SKM-1 (cell line): ENCODE data around the gene CTIF.
"Not testable (repeated sequence)": the region's sequence is repeated elsewhere in the genome, so short reads cannot be mapped to it uniquely, and the experiment has no call there.

Experiments
- DNase-seq: peaks from one replicate; lab custom pipeline; 2025; ENCODE audit not compliant: unreplicated experiment; lab: John Stamatoyannopoulos, UW

Gene CTIF

DNA sequence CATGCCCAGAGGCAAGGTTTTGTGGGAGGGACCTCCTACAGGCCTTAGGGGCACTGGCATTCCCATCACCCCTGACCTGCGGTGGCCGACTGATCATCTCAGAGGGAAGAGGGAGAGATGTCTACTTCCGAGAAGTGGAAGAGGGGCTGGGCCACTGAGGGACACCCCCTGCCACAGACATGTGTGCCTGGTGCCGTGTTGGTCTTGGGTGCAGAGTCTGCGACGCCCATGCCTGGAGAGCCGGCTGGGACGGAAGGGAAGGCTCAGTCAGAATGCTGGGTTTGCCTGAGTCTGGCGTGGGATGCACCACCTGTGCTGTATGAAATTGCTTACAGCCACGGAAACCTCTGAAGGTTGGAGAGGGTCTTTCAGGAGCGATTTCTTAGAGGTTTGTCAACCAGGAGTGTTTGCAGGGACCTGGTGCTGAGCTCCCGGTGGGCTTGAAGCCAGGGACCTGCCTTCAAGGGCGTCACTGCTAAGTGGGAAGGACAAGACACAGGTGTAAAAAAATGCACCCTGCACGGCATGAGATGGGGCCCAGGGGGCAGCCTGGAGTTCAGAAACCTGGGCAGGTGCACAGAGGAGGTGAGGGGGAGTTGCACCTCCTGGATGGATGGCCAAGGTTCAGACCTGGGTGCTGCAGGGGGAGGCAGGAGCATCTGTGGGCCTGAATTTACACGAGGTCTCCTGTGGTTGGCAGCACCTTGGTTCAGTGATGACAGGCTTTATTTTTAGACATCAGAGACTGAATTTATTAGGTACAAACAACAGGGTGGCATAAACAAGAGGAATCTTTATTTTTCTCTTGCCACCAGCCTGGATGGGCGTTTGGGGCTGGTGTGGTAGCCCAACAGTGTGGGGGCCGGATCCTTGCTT lies 100.3 kb downstream of the CTIF start:
- DNase-seq: no peak

DNA sequence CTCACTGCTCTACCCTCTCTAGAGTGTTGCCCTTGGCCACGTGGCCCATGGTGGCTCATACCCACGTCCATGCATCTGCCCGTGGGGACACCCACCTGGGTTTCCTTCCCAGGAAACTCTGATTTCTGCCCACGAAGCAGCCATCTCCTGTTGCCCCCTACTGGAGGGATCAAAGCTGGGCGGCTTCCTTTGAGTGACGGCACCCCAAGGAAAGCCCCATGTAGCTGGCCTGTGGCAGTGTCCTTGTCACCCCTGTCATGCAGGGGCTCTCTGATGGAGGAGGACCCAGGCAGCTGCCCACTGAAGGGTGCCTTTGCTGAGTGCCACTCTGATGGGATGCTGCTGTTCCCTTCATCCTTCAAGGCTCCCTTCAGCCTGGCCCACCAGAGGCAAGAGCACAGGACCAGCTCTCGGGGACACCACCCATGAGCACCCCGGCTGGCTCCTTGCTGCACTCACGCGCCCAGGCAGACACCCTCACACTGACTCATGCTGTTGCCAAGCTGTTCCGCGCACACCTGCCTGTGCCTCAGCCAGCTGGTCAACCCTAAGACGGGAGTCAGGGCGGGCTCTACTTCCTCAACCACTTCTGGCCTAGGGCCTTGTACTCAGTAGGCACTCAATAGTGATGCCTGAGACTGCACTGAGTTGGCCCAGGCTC lies 101.1 kb downstream of the CTIF start:
- DNase-seq: no peak

DNA sequence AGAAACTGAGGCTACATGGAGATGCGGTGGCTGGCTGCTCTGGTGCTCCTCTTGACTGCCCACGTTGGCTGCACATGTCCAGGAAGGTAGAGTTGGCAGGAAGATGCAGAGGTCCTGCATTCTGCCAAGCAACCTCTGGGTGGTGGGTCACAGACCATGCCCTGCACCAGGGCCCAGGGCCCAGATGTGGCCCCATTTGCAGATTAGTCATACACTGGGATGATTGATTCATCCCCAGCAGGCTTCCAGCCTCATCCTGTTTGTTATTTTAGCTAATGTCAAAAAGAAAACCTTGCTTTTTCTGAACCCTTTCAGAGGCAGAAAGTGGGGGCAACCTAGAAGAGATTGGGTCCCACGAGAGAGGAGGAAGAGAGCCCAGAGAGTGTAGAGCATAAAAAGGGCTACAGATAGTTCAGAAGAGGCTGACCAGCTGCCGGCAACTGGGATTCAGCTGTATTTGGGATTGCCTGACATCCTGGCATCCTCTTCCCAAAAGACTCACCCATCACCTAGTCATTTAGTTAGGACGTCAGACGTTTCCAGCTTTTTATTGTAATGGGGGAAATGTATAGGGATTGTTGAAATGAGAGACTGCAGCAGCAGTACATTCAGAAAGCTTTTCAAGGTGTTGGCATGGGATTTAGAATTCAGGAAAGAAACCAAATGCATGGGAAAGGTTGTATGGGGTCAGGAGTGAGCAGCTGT lies 101.9 kb downstream of the CTIF start:
- DNase-seq: no peak

DNA sequence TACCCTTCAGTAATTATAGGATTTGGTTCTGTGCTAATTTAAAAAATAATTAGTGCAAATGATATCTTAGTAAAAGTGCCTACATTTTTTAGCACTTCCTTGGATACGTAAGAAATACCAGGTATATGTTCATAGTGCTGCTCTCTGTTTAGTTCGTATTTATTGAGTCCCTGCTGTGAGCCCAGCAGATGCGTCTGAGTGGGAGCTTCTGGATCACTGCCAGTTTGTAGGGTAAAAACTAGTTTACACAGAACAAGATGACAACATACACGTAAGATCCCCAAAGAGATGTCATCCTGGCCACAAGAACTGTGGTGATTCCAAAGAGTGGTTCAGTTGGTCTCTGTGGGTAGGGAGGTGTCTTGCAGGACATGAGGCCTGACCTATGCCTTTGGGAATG lies 103.2 kb downstream of the CTIF start:
- DNase-seq: no peak

DNA sequence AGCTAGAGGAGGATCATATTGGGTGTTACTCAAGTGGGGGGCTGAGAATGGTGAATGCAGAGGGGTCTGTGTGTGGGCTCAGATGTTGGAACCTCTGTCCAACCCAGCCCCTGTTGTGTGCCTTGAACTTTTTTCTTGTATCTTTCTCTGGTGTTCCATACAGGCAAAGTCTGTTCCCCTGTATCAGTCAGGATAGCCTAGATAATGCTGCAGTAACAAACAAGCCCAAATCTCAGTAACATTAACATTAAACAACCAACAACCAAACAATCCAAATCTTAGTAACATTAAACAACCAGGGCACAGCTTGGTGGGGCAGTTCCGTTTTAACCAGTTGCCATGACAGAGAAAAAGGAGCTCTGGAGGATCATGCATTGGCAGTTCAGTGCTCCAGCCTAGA lies 103.7 kb downstream of the CTIF start:
- DNase-seq: no peak

DNA sequence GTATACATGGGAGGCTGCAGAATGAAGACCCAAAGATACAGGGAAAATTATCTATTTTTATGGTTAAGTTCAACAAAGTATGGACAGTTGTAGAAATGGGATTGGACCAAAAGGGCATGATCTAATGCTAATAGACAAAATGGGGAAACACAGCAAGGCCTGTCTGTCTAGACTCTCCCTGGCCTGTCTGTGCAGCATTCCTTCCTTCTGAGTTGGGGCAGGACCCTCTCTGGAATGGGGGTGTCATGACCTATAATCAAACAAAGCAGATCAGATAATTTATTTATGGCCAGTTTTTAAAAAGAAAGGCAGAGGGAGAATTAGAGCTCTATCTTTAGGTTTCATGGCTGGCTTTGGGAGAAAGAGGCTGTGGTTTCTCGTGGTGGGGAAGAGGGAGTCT lies 104.4 kb downstream of the CTIF start:
- DNase-seq: no peak

DNA sequence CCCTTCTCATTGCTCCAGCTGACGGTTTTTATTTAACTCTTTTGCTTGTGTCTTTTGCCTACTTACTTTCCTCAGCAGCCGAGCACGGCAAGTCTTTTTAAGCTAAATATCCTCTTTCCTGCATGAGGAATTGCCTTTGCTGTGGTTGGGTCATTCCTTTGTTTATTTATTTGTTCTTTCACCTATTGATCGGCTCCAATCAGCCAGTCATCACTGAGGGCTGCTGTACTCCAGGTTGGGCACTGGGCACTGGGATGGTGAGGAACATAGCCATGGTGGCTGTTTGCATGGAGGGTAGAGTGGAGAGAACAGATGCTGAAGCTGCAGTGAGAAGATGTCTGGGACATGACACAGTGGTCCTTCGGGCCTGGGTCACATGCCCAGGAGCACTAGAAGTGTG lies 105.2 kb downstream of the CTIF start:
- DNase-seq: no peak

DNA sequence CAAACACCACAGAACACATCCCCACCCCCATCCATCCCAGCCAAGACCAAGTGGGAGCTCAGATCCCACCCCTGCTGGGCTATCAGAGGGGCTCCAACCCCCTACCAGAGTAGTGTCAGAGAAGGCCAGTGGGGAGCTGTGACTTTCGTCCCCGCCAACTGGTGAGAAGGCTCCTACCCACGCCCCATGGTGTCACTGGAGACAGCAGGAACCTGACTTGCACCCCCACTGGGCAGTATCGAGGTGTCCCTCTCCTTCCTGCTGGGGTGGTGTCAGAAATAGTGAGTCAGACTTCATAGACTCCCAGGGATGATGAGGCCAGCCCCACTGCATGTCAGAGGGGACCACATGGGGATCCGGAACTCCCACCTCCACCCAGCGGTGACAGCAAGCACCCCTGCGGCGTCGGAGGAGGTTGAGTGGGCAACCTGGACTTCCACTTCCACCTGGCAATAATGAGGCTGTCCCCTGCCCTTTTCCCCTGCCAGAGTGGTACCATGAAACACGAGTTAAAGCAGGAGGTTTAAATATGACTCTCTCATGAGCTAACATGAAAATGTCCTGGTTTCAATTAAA lies 106.7 kb downstream of the CTIF start:
- no peak for DNase-seq

DNA sequence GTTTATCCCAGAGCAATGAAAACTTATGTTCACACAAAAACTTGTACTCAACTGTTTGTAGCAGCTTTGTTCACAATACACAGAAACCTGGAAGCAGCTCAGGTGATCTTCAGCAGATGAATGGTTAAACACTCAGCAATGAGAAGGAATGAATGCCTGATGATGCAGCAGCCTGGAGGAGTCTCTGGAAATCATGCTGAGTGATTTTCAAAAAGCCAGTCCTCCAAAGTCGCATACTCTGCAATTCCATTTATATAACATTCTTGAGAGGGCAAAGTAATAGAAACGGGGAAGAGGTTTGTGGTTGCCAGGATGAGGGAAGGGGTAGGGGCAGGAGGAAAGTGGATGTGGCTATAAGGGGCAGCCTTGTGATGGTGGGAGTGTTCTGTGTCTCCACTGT lies 108.1 kb downstream of the CTIF start:
- DNase-seq: no peak

DNA sequence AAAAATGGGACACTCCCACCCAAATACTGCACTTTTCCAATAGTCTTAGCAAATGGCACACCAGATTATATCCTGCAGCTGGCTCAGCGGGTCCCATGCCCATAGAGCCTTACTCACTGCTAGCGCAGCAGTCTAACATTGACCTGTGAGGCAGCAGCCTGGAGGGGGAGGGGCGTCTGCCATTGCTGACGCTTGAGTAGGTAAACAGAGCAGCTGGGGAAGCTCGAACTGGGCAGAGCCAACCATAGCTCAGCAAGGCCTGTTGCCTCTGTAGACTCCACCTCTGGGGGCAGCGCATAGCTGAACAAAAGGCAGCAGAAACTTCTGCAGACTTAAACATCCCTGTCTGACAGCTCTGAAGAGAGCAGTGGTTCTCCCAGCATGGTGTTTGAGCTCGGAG lies 110.4 kb downstream of the CTIF start:
- DNase-seq: no peak

DNA sequence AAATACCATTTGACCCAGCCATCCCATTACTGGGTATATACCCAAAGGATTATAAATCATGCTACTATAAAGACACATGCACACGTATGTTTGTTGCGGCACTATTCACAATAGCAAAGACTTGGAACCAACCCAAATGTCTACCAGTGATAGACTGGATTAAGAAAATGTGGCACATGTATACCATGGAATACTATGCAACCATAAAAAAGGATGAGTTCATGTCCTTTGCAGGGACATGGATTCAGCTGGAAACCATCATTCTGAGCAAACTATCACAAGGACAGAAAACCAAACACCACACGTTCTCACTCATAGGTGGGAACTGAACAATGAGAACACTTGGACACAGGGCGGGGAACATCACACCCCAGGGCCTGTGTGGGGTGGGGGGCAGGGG lies 115.8 kb downstream of the CTIF start:
- not testable (repeated sequence) for DNase-seq

DNA sequence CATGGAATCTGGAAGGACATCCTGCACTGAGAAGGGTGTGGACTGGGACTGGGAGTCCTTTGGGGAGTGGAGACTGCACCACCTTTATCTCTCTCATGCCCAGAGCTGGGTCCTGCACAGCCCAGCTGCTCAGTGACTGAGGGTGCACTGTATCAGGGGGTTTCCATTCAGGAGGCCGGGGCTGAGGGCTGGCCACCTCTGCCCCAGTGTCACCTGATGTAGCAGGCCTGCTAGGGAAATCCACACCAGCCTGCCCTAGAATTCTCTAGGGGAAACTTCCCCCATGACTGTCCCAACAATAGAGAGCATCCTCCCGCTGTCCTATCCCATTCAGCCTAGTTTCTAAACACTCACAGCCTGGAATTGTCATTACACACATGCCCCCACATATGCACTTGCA lies 116.7 kb downstream of the CTIF start:
- no peak for DNase-seq

DNA sequence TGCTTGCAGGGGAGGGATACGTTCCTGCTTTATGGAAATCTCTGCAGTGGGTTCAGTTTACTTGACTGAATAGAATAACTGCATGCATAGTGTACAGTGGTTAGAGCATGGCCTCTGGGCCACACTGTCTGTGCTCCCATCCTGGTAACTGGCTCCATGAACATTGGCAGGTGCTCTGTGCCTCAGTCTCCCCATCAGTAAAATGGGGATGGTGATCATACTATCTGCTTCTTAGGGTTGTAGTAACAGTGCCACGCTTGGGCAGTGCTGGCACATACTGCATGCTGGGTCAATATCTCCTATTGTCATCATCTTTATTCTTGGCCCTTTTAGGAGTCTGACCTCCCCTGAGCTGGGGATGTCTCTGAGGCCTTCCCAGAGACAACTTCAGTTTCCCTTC lies 117.3 kb downstream of the CTIF start:
- no peak for DNase-seq

DNA sequence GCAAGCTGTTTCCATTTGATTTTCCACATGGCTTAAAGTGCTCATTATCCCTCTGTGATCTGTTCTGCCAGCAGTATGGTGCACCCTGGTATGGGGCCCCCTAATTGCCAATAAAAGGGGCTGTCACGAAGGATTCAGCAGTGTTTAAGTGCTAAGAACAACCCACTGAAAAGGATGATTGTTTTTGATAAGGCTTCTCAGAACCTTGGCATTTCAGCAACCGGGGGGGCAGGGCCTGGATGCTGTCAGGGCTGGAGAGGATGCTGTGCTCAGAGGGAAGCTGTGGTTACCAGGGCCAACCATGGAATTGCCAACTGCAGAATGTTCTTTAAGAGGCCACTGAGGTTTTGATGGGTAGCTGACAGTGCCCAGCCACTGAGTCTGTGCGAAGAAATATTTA lies 117.8 kb downstream of the CTIF start:
- no peak for DNase-seq

DNA sequence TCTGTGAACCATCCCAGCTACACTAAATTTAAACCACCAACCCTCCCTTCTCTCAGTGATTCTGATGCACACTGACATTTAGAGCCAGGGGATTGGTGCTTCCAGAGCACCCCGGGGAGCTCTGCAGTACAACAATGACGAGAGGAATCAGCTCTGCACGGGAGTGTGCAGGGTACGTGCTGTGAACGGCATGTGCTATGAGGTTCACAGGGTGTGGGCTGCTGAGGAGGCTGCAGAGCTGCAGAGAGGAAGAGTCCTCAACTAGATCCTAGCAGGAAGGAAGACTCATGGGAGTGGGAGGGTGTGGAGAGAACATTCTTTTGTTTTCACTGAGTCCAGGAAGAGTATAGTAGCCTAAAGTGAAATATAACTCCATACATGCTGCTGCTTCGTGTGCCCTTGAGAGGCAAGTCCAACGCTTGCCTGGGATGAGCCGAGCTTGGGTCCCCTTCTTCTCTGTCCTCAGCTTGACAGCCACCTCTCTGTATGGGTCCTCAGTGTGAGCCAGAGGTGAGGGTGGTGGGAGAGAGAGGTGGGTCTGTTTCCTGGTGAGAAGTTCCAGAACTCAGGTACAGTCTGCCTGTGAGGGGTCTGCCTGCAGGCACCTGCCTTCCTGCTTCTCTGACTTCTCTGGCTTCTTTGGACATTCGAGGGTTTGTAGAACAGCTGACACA lies 118.8 kb downstream of the CTIF start:
- DNase-seq: no peak

DNA sequence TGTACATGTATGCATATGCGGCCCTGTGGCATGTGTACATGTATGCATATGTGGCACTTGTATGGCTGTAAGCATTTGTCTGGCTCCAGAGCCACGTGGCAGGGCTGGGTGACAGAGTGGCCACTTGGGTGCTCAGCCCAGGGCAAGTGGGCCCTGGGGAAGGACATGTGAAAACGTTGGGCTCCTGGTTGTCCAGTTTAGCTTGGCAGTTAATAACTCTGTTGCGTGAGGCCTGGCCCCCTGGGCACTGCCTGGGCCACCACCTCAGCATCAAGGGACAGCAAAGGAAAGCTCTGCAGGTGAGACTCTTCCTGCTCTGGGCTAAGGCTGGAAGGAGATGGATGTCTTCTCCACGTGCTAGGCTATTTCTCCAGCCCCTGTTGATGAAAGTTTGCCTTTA lies 119.9 kb downstream of the CTIF start:
- DNase-seq: no peak

DNA sequence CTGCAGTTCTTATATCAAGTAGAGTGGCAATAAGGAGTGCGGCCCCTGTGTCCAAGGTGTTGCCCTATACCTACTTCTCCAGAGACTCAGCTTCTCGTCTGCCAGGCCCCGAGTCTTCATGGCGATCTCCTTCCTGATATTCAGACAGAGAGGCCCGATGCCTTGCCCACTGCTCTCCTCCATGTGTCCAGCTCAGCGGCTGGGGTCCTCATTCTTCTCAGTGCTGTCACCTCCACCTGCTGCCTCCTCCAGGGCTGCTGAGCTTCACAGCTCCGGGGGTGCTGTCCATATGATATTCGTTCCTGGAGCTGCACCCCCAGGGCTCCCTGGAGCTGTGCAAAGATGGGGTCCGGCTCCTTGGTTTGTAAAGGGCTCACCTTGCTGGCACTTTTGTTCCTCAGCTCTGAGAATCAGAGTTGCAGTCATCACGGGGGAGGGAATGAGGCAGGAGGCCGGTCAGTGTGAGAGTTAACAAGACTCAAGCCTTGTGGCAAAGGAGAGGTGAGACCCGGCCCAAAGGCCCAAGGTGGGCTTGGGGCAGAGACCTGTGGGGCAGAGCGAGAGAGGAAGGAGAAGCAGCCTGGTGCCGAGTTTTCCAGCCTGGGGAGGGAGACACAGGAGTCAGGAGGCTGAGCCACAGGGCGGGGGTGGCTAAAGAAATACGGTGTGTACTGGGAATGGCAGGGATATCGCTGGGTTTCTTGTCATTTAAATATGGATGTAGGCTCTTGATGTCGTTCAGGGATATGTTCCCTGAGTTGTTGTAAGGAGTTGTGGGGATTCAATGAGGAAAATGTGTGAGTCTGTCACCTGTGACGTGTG lies 120.6 kb downstream of the CTIF start:
- no peak for DNase-seq

DNA sequence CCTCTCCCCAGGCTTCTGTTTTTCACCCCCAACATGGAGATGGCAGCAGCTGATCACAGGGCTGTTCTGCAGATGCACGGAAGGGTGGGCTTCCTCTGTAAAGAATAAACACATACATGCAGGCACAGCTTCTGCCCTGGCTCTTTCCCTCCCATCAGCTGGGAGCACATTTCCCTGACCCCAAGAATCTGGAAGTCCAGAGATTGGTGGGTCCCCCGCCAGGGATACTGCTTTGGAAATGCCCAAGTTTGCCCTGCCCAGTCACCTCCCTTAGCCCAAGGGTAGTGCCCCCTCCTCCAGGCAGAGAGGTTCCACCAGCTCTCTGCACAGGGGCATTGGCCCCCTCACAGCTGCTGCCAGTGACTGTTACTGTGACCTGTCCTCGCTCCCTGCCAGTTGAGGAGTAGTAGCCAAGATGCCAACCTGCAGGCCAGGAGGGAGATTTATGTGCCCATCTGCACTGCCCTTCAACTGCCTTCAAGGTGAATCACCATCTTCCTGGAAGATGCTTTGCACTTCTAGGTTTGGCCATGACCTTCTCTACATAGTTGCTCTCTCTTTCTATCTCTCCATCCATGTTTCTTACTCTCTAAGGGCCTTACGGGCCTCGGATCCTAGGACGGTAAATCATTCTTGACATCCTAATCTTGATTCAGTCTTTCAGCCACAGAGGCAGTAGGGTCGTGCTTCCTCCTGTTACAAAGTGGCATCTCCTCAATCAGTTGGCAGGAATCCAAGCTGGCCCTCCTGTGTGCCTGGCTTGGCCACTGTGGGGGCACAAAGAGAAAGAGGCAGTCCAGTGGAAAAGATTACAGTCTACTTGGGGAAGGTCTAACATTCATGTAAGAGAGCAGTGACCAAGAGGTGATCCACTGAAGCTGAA lies 121.8 kb downstream of the CTIF start:
- no peak for DNase-seq

DNA sequence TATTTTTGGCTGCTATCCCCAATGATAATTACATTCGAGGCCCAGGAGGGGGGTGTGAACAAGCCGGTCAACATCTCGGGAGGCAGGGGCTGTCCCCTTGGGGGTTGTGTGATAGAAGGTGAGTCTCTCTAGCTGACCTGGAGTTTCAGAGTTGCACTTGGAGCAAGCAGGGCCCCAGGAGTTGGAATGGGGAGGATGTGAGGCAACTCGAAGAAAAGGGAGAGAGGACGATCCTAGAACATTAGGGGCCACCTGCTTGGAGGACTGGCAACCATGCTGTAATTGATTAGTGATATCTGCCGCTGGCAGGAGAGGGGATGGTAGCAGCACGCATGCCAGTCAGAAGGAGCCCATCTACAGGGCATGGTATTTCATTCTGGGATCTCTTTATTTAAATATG lies 122.6 kb downstream of the CTIF start:
- no peak for DNase-seq
